Activated CD4-positive, CD25-positive, alpha-beta regulatory T cell treated with anti-CD3 and anti-CD28 coated beads, Interleukin-2, amount 50 U/mL, for 24 hours (primary cell): ENCODE data around the gene ABAT.
"Not testable (repeated sequence)": the region's sequence is repeated elsewhere in the genome, so short reads cannot be mapped to it uniquely, and the experiment has no call there.

Experiments
- ATAC-seq, 2 donors: fragments of 150-1000 bp; cut with Tn5 transposase; one replicate each; pipeline ENCODE4 v1.10.0; 2021; ENCODE audit warnings: mild to moderate bottlenecking in 1 of 2, moderate library complexity in 1 of 2

Gene ABAT

DNA sequence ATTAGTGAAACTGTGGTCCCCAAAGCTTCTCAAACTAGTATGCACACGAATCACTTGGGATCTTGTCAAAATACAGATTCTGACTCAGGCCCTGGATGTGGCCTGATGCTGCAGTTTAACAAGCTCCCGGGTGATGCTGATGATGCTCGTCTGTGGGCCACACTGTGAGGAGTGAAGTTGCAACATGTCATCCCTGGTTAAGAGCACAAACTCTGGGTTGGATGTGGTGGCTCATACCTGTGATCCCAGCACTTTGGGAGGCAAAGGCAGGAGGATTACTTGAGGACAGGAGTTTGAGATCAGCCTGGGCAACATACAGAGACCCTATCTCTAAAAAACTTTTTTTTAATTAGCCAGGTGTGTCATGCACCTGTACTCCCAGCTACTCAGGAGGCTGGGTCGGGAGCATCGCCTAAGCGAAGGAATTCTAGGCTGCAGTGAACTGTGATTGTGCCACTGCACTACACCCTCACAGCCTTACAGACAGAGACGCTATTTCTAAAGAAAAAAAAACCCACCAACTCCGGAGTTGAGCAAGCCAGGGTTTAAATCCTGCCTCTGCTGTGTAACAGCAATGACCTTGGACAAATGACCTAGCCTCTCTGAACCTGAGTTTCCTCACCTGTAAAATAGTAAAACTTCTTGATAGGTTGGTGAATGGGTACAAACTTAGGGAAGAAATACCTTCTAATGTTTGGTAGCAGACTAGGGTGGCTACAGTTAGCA is 24.4 kb upstream of the ABAT start:
- ATAC-seq = no peak

DNA sequence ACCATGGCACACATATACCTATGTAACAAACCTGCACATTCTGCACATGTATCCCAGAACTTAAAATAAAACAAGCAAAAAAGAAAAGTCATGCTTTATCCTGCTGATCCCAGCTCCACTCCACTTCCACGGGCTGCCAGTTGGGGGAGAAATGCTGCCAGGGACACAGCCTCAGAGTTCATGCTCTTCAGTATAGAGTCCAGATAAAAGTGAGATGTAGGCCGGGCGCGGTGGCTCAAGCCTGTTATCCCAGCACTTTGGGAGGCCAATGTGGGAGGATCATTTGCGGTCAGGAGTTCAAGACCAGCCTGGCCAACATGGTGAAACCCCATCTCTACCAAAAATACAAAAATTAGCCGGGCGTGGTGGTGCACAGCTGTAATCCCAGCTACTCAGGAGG is 22.5 kb upstream of the ABAT start:
- ATAC-seq = not testable (repeated sequence)

DNA sequence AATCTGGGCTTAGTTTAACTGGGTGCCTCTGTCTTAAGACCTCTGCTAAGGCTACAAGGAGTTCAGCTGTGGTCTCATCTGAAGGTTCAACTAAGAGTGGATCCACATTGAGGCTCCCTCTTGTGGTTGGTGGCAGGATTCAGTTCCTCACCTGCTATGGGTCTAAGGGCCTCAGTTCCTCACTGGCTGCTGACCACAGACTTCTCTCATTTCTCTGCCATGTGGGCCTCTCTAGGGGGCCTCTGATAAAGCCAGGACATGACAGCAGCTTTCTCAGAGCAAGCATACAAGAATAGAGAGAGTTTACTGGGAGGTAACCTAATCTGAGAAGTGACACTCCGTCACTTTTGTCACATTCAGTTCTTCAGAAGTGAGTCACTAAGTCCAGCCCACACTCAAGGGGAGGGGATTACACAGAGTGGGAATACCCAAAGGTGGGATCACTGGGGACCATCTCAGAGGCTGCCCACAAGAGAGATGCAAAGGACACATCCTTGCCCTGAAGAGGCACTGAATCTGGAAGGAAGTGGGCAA is 19.2 kb upstream of the ABAT start:
- ATAC-seq = peak; percentile 38 to 70

DNA sequence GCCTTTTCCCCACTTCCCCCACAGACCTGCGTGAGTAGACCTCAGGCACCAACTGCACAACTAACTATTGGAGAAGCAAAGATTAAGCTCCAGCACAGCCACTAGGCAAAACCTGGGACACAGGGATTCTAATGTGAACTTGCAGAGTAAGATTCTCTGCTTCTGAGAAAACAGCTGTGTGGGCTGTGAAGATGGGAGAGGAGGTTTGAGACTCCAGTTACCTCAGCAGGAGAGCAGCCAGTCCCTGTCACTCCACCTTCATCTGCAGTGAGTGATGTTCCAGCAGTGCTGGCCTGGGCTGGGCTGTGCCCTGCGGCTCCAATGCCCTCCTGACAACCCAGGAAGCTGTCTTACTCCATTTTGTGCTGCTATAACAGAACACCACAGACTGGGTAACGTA is 18.0 kb upstream of the ABAT start:
- ATAC-seq = no peak

DNA sequence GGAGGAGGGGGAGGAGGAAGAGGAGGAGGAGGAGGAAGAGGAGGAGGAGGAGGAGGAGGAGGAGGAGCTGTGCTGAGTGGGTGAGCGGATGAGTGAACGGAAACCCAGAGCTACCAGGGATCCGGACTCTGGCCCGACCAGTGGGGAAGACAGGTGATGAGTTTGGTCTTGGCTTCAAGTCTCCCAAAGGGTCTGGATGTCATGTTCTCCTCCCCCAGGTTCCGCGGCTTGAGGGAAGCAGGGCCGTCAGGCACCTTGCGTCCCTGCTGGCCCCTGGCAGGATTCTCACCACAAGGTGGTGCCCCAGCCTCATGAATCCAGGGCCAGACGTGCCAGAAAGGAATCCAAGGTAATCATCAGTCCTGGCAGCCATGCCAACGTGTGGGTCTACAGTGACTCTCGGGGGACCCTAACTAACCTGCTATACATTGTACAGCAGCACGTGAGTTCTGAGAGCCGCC is 13.5 kb upstream of the ABAT start:
- ATAC-seq = peak; percentile 41 to 70

DNA sequence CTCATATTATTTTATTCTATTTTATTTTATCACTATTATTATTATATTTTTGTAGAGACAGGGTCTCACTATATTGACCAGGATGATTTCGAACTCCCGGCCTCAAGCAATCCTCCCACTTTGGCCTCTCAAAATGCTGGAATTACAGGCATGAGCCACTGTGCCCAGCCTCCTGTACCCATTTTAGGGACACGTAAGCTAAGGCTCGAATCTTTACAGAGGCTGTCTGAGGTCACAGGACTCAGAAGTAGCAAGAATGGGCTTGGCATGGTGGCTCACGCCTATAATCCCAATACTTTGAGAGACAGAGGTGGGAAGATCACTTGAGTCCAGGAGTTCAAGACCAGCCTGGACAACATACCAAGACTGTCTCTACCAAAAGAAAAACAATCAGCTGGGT is 12.7 kb upstream of the ABAT start:
- no peak for ATAC-seq

DNA sequence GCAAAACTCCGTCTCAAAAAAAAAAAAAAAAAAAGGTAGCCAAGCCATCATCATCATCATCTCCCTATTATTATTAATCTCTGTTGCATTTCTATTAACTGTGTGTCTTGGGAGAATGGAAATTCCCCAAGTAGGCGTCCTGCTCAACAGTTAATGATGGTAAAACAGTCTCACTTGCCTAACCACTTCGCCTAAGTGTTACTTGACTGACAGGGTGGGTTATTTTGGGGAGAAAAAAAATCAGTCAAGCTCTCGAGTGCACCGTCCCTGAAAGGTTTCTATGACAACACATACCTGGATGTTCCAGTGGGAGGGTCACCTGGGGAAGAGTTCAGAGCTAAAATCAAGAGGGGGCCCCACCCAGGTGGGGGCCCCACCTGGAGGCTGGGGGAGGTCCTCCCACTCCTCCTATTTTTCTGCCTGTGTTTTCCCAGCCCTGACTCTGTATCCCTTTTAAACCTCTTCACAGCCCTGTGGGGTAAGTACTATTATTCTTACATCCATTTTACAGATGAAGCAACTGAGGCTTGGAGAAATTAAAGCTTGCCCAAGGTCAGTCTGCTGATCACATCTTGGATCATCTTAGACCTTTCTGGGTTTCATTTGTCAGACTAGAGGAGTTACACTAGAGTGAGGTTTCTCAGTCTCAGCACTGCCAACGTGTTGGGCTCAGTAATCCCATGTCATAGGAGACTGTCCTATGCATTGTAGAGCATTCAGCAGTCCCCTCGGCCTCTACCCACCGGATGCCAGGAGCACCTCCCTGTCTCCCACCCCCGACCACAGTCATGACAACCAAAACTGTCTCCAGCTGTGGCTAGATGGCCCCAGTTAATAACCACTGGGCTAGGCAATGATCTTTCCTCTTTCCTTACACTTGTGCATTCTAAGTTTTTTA is 11.0 kb upstream of the ABAT start:
- ATAC-seq = no peak

DNA sequence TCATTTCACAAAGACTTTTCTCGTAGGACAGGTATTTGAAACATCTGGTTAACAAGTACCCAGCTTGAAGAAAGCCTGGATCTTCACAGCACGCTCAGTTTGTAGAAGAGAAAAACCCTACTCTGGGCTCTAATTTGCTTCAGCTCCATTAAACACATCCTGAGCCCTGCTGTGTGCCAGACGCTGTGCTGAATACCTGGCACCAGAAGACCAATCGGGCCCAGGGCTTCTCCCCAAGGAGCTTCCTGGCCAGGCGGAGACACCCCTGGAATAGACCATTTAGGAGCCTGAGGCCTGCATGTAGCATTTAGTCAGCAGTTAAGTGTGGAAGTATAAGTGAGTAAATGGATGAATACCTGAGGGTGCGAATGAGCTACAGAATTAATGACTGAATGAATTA is 8.9 kb upstream of the ABAT start:
- ATAC-seq = no peak

DNA sequence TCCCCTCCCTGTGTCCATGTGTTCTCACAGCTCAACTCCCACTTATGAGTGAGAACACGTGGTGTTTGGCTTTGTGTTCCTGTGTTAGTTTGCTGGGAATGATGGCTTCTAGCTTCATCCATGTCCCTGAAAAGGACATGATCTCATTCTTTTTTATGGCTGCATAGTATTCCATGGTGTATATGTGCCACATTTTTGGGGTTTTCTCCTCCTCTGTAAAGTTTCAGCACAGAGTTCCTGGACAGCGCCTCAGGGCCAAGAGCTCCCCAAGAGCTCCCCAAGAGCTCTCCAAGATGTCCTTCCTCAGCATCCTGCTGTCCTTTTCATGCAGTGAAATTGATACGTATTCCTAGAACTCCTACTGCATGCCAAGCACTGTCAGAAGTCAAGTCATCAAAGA is 6.9 kb upstream of the ABAT start:
- no peak for ATAC-seq

DNA sequence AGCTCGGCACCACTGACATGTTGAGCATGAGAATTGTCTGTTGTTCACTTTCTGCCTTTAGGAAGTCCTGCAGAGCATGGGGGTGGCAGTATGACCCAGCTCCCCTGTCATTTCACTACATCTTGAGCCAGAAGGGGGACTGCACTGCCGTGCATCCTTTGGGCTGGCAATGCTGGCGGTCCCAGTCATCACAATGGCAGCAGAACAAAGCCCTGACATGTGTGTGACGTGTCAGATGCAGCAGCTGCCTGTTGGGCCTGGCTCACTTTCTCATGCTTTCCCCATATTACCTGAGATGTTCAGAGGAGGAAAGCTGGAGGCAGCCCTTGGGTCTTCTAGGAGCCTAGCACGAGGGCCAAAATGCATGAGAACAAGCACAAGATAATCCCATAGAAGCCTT is 6.3 kb upstream of the ABAT start:
- ATAC-seq = no peak

DNA sequence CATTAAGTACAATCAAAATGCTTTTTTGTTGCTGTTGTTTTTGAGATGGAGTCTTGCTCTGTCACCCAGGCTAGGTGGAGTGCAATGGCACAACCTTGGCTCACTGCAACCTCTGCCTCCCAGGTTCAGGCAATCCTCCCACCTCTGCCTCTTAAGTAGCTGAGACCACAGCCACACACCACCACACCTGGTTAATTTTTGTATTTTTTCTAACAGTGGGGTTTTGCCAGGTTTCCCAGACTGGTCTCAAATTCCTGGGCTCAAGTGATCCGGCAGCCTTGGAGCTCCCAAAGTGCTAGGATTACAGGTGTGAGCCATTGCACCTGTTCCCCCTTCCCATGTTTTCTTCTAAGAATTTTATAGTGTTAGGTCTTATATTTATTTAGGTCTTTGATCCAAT is 4.9 kb upstream of the ABAT start:
- ATAC-seq = no peak

DNA sequence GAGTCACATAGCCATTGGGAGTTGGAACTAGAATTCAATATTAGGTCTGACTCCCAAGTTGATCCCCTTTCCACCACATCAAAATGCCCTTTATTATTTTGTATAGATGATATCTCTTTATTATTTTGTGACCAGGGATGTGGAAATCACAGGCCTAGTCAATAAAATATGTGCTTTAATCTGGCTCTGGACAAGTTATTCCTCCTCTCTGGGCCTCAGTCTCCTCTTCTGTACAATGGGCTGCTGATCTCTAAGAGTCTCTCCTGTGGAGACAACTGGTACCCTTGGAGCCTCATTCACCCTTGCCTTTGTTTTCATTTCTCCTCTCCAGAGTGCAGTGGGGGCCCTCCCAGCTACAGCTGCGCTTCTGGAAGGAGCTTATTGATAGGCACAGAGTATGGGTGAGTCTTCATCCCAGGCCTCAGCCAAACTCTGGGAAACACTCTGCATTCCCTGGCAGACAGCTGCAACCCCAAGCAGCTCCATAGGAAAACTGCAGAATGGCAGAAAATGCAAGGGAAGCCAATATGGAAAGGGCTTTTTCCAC is 4.3 kb upstream of the ABAT start:
- no peak for ATAC-seq

DNA sequence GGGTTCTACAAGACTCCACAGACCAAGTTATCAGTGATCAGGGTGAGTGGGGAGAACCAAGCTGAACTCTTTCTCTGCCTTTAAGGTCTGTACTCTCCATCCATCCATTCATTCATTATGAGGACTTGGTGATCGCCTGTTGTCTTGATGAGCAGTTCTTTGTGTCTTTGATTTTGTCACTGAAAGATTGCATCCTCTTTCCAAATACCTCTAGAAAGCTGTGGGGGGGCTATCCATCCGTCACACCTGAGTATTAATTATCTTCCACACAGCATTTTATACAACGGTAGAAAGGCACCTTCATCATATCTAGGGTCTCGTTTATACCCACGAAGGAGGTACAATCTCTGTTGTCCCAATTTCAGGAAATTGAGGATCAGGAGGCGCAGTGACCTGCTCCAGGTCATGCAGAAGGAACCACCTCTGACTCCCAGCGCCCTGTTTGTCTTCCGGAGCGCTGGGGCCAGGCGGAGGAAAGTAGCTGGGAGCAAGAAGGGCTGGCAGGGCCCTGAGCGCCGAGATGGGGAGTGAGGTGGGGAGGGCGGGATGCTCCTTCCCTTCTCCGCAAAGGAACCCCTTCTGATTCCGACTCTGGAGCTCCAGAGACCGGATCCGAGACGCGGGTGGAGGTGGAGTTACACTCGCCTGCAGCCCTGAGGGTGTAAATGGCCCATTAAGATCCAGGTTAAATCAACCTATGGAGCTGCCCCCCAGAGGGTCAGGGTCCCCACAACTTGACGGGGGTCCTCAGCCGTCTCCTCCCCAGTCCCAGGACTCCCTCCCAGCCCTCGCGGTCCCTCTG is 605 bp upstream of the ABAT start:
- no peak for ATAC-seq

DNA sequence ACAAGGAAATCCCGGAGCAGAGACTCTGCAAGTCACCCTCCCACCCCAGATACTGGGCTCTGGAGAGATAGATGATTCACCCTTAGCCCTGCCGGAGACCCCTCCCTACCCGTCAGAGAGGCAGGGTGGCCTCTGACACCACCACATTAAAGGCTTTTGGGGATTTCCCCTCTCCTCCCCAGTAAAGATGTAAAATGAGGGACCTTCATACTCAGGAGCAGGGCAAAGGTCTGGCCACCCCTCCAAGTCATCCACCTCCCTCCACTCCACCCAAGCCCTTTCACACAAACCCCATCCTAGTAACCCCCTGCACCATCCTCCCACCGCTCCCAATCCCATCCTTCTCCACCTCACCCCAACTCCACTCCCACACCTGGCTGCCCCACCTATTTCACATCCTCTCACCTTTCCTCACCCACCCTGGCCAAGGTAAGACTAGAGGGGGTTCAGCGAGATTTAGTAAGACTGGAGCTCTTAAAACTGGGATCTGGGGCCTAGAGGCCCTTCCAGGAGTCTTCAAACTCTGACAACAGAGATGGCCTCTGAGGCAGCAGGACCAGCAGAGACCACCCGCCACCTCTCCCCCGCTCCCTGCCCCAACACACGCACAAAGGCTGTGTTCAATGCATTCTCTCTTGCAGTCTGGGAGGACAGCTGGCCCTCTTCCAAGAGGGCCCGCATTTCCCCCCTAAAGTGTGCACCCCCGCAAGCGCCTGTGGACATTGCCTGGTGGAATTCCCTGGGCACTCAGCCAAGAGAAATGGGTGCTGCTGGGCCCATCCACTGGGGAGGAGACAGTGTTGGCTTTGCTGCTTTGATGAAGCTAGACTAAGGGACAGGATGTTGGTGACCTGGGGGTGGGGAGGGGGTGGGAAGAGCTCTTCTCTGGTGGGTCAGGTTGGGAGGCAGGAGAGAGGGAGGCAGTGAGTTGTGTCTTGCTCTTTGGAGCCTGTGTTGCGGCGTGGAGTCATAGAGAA is 1.1 kb downstream of the ABAT start:
- peak; percentile 76 to 85 for ATAC-seq

DNA sequence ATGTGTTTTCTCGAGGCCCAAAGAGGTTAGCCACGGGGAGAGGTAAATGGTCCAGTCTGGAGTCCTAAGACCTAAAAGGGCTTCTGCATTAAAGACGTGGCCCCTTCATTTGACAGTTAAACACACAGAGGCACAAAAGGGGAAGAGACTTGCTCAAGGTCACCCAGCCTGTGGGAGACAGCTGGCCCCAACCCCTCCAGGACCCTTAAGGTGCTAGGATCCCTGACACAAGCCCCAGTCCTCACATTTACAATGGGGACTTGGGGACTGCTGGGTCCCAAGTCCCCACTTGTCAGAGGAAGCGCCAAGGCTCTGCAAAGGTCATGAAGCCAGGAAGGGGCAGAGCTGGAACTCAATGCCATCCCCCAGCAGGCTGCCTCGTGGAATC is 1.7 kb downstream of the ABAT start:
- ATAC-seq = no peak

DNA sequence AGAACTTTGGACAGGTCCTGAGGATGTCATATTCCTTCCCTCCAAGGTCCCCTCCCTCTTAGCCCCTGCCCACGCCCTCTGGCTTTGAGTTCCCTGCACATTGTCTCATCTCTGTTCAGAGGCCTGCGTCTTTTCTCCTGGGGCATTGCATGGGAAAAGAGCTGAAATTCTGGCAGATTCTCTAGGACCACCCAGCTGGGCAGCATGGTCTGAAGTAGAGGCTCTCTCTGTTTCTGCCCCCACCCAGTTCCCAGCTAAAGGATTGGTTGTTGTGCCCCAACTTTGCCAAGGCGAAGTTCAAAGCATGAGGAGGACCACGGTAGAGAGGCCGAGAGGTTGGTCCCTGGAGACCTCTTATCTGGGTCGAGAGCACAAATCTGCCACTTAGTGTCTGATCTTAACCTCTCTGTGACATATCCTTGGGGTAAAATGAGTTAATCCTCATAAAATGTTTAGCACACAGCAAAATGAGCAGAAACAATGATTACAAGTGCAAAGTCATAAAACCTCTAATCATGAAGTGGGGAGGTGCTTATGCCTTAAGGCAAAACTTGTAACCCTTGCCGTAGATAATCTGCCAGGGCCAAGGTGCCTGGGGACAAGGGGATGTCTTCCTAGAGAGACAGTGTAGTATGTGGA is 2.4 kb downstream of the ABAT start:
- ATAC-seq = no peak

DNA sequence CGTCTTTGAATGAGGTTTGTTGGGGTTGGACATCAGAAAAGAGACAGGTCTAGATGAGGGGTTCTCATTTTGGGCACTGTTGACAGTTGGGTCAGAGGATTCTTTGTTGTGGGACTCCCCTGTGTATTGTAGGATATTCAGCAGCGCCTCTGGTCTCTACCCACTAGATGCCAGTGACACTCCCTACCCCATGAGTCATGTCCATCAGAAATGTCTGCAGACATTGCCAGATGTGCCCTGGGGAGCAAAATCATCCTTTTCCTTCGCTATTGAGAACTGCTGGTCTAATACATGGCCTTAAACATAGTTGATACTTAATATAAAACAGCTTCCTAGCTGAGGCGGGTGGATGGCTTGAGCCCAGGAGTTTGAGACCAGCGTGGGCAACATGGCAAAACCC is 3.1 kb downstream of the ABAT start:
- ATAC-seq = no peak

DNA sequence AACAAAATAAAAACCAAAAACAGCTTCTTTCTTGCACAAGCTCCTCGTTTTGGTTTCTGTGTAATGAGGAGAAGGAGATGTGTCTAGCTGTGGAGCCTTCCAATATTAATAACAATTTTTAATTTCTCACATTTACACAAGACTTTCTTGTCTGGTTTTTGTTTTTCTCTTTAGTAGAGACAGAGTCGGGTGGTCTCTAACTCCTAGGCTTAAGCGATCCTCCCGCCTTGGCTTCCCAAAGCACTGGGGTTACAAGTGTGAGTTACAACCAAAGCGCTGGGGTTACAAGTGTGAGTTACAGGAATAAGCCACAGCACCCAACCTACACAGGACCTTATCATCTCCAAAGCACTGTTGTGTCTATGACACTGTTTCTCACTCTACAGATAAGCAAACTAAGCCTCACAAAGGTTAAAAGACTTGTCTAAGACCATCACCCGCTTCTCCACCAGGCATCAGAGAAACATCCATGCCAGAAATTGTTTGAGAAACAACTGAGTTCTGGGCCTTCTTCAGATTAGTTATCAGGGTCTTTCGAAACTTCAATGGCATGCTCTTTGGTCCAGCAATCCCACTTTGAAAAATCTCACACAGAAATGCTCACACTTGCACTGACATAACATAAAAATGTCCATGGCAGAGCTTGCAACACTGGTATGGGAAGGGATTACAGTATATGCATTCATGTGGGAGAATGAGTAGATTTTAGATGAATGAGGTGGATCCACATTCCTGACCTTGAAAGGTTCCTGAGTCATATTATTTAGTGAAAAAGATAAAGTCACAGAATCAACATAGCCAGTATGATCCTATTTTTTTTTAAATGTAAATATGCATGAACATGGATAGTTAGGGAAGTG is 3.9 kb downstream of the ABAT start:
- ATAC-seq = no peak

DNA sequence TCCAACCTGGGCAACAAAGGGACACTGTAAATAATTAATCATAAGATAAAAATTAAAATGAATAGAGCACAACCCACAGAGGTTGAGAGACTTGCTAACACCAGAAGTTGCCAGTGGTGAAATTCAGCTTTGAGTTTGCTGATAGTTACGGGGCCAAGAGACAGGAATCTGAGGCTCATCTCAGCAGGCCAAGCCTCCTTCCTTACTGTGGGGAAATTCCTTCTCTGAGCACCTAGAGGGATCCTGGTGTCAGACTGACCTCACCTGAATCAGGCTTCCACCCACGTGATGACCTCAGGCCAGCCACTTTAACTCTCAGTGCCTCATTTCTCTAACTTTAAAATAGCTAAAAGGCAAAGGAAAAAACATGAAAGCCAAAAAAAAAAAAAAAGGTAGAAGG is 4.7 kb downstream of the ABAT start:
- no peak for ATAC-seq
